Lower leg skin (tissue), 3 donors: Measurements from ENCODE around the gene RAB3B.

ENCODE experiments used
- POLR2A ChIP-seq, 2 donors: fragments of 450-650 bp; IDR thresholded peaks; one replicate each; pipeline ENCODE4 v1.6.1; 2016 to 2017; ENCODE audit warnings: antibody characterized with exemption in 2 of 2, mild to moderate bottlenecking in 1 of 2, moderate library complexity in 1 of 2
- TF ChIP-seq, protein P1 (sequence below), 3 donors: fragments of 450-650 bp; IDR thresholded peaks; one replicate each; pipeline ENCODE4 v1.5.1; 2016; ENCODE audit warnings: antibody characterized with exemption in 3 of 3, mild to moderate bottlenecking in 3 of 3, moderate library complexity in 2 of 3

DNA sequence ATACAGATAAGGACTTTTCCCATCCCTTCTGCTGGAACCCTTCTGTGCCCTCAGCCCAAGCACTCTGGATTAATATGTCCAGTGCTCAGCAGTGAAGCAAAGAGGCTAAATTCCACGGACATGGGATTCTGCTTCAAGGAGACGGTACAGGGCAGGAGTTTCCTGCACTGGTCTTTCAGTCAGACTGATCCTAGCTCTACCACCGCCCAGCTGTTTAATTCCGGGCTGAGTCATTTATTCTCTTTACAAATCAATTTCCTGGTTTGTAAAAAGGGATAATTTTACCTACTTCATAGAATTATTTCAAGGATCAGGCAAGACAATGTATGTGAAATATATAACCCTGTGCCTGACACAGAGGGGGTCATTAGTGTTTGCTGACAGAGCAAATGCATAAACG is 70.4 kb downstream of the RAB3B start:
- TF ChIP-seq, protein P1, sequence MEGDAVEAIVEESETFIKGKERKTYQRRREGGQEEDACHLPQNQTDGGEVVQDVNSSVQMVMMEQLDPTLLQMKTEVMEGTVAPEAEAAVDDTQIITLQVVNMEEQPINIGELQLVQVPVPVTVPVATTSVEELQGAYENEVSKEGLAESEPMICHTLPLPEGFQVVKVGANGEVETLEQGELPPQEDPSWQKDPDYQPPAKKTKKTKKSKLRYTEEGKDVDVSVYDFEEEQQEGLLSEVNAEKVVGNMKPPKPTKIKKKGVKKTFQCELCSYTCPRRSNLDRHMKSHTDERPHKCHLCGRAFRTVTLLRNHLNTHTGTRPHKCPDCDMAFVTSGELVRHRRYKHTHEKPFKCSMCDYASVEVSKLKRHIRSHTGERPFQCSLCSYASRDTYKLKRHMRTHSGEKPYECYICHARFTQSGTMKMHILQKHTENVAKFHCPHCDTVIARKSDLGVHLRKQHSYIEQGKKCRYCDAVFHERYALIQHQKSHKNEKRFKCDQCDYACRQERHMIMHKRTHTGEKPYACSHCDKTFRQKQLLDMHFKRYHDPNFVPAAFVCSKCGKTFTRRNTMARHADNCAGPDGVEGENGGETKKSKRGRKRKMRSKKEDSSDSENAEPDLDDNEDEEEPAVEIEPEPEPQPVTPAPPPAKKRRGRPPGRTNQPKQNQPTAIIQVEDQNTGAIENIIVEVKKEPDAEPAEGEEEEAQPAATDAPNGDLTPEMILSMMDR (IDR thresholded peaks at IDR 0.05), result no peak
- TF ChIP-seq POLR2A (IDR thresholded peaks at IDR 0.05), result no peak
